ENCODE data around the gene TEX22. TPM values are rescaled to one million over a fixed set of nuclear protein-coding genes. Genes with fewer than 3 reads are reported as not detected.

Gene TEX22
- polyA plus RNA-seq, 1 donor from 2014 or later, result 1.0 TPM

Other genes with a start within 250 kb of the TEX22 start
- not detected for gene JAG2, start 229.8 kb upstream of the TEX22 start, polyA plus RNA-seq
- 12.7 TPM for gene NUDT14, start 217.2 kb upstream of the TEX22 start, polyA plus RNA-seq
- gene BTBD6, start 150.0 kb upstream of the TEX22 start, polyA plus RNA-seq, result 2.3 TPM
- 8.4 TPM for gene BRF1, start 97.5 kb upstream of the TEX22 start, polyA plus RNA-seq
- 3.8 TPM for gene PACS2, start 83.8 kb upstream of the TEX22 start, polyA plus RNA-seq
- 3.7 TPM for gene MTA1, start 21.3 kb downstream of the TEX22 start, polyA plus RNA-seq
- gene CRIP2, start 76.3 kb downstream of the TEX22 start, polyA plus RNA-seq, result 70.8 TPM
- 1,925 TPM for gene CRIP1, start 88.3 kb downstream of the TEX22 start, polyA plus RNA-seq
- 11.8 TPM for gene TEDC1, start 92.7 kb downstream of the TEX22 start, polyA plus RNA-seq
- 5.5 TPM for gene TMEM121, start 128.0 kb downstream of the TEX22 start, polyA plus RNA-seq

All from IgD-negative memory B cell (primary cell).